A549 treated with GW870086 at 1 μM for 4 hours (cell line): Measurements from ENCODE around the gene UNC13A. TPM values are rescaled to one million over a fixed set of nuclear protein-coding genes. Genes with fewer than 3 reads are reported as not detected.

ENCODE experiments used
- total RNA-seq: library from RNA; stranded (reverse); fragments of 200-300 nt; extraction: Qiagen RNA extraction; gene quantifications from 5 replicates; pipeline ENCODE4 v1.2.3, GENCODE V29; 2022; ENCODE audit warnings: low read depth

The UNC13A gene
- total RNA-seq = 1.4 to 1.9 TPM (median 1.7 TPM) in 5 replicates

GRCh38 chr19:17687857-17688784 lies at the start of gene UNC13A:
TSS of gene UNC13A (minus strand) at chr19:17688354. CDS start at chr19:17688199, 155 bp downstream.

GRCh38 chr19:17718947-17719711 lies 31.0 kb upstream of the UNC13A start, which contains the start of gene MAP1S:
TSS of gene MAP1S (plus strand) at chr19:17719480. CDS start at chr19:17719503, 23 bp downstream.

GRCh38 chr19:17555480-17555928 lies 132.7 kb downstream of the UNC13A start, which contains the start of gene COLGALT1:
TSS of gene COLGALT1 (plus strand) at chr19:17555649. CDS start at chr19:17555714, 65 bp downstream.

Other genes starting within 250 kb of the UNC13A start
- 0.26 to 0.79 TPM (median 0.68 TPM) in 5 replicates for gene TMEM221, start 239.7 kb downstream of the UNC13A start, total RNA-seq
- not detected in 5 replicates for gene NXNL1, start 227.4 kb downstream of the UNC13A start, total RNA-seq
- 2.0 to 3.2 TPM (median 2.6 TPM) in 5 replicates for gene SLC27A1, start 217.8 kb downstream of the UNC13A start, total RNA-seq
- 52.9 to 77.0 TPM (median 74.9 TPM) in 5 replicates for gene PGLS, start 176.7 kb downstream of the UNC13A start, total RNA-seq
- gene COLGALT1, start 132.7 kb downstream of the UNC13A start, total RNA-seq = 54.8 to 75.2 TPM (median 71.8 TPM) in 5 replicates
- 29.5 to 36.8 TPM (median 31.1 TPM) in 5 replicates for gene MAP1S, start 31.1 kb upstream of the UNC13A start, total RNA-seq
- gene FCHO1, start 63.1 kb upstream of the UNC13A start, total RNA-seq = 18.0 to 19.7 TPM (median 19.0 TPM) in 5 replicates
- gene B3GNT3, start 106.8 kb upstream of the UNC13A start, total RNA-seq = 4.8 to 6.2 TPM (median 6.1 TPM) in 5 replicates
- 0.21 to 0.79 TPM (median 0.50 TPM) in 5 replicates for gene INSL3, start 133.2 kb upstream of the UNC13A start, total RNA-seq
- 0.18 to 0.34 TPM (median 0.22 TPM) in 5 replicates for gene JAK3, start 159.6 kb upstream of the UNC13A start, total RNA-seq
- 2,054 to 2,326 TPM (median 2,190 TPM) in 5 replicates for gene RPL18A, start 171.6 kb upstream of the UNC13A start, total RNA-seq
- gene SLC5A5, start 183.6 kb upstream of the UNC13A start, total RNA-seq = 0.11 to 0.35 TPM (median 0.15 TPM) in 5 replicates
- gene CCDC124, start 244.7 kb upstream of the UNC13A start, total RNA-seq = 95.2 to 120 TPM (median 107 TPM) in 5 replicates